ENCODE measurements around the gene ADAMTSL4. TPM values are rescaled to one million over a fixed set of nuclear protein-coding genes. Genes with fewer than 3 reads are reported as not detected.
"Not testable (repeated sequence)": the region's sequence is repeated elsewhere in the genome, so short reads cannot be mapped to it uniquely, and the experiment has no call there.

Gene ADAMTSL4
- total and polyA plus RNA-seq, 9 donors: 20.2 to 56.0 (median 43.5) TPM

DNA sequence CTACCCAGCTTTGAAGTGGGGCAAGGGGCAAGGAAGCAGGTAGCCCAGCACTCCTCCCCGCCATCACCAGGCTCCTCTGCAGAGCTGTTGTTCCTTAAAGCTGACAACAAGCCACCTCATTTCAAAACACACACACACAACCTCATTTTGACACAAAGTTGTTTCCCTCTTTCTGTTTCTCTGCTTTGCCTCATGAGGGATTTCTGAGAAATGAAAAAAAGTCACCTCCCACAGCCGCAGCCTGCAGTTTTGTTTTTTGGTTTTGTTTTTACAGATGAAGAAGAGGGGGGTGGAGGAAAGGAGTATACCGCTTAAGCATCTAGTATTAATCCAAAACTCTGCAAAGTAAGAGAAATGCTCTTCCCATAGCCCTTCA, 18.1 kb downstream of the ADAMTSL4 start:
- DNase-seq: peak; percentile 83
- Histone ChIP-seq H3K4me1 (ENCODE audit: control insufficient read depth, insufficient read depth, low read length) (peaks cover 85% of the 10 kb centered on the region), H3K4me3 (ENCODE audit: low read length) (peak overlapping the region; percentile 16), H3K27ac (ENCODE audit: low read length) (peak overlapping the region; percentile 97), H3K9me3 (replicated peaks; ENCODE audit: control insufficient read depth, low read depth, low read length) (no peaks in the 10 kb centered on the region), H3K27me3 (ENCODE audit: control insufficient read depth, insufficient read depth, low read length) (no peaks in the 10 kb centered on the region), H3K36me3 (ENCODE audit: control insufficient read depth, insufficient read depth, low read length) (peaks cover 23% of the 10 kb centered on the region)
- no CpG with 5 or more reads among the region's 3 CpGs for WGBS (ENCODE audit: insufficient coverage)

DNA sequence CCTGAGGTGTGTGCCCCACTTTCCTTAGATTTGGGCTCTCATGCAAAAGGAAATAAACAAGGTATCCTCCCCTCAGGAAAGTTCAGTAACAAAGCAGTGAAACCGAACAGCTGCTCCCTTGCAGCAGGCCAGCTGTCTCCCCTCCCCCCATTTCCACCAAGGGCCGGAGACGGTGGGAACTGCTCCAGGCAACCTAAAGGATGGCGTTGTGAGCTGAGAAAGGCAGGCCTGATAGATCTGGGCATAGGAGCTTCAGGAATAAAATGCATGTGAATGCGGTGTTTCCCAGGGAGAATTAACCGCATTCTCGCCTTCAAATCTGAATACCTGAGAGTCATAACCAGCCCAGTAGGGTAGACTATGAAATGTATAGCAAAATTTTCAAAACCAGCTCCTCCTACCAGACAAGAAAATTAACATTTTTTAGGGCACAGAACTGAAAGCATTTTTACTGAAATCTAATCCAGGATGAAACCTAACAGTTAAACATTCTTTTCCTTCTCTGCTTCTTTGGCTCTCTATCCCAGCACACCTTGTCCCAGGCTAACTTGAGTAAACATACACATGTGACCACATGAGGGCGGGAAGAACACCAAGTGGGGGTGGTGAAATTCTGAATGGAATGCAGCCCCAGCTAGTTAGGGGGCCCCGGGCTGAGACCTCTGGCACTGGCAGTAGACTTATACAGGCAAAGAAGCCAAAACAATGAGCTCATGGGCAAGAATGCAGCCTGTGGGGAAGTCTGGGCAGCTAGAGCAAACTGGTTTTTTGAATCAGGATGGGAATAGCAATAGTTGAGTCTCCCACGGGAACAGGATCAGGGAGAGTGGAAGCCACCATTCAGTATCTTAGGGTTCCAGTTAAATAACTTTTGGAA, 18.7 kb downstream of the ADAMTSL4 start:
- peaks cover 79% of the 10 kb centered on the region for H3K4me1 ChIP-seq (ENCODE audit: control insufficient read depth, insufficient read depth, low read length)
- WGBS (ENCODE audit: insufficient coverage): 8% methylated on average over 3 of the region's 10 CpGs
- DNase-seq: peak; percentile 94

DNA sequence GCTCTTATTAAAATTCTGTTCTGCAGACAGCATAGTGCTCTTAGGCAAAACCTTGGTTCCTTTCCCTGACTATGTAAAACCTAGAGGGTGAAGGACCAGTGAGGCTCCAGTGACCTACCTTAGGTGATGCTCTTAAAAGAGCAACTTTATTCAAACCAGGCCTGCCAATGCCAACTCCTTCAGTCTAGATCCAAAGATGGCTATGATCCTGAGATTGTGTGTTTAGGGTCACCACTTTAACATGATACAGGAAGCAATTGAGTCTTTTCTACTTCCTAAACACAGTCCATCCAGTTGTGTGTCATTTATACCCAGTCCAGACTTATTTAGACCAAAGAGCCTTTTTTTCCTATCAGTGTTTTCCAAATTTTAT, 19.4 kb downstream of the ADAMTSL4 start:
- peaks cover 33% of the 10 kb centered on the region for H3K36me3 ChIP-seq (ENCODE audit: control insufficient read depth, insufficient read depth, low read length)
- H3K27ac ChIP-seq (ENCODE audit: low read length): peak overlapping the region; percentile 97
- no peak overlapping the region for H3K4me3 ChIP-seq (ENCODE audit: low read length)
- no peaks in the 10 kb centered on the region for H3K27me3 ChIP-seq (ENCODE audit: control insufficient read depth, insufficient read depth, low read length)
- peaks cover 78% of the 10 kb centered on the region for H3K4me1 ChIP-seq (ENCODE audit: control insufficient read depth, insufficient read depth, low read length)
- H3K9me3 ChIP-seq (replicated peaks; ENCODE audit: control insufficient read depth, low read depth, low read length): no peaks in the 10 kb centered on the region
- DNase-seq: no peak

More for the DNA sequence above, 18.7 kb downstream of the ADAMTSL4 start:
- no peaks in the 10 kb centered on the region for H3K9me3 ChIP-seq (replicated peaks; ENCODE audit: control insufficient read depth, low read depth, low read length)
- H3K27me3 ChIP-seq (ENCODE audit: control insufficient read depth, insufficient read depth, low read length): no peaks in the 10 kb centered on the region
- H3K36me3 ChIP-seq (ENCODE audit: control insufficient read depth, insufficient read depth, low read length): peaks cover 28% of the 10 kb centered on the region
- H3K4me3 ChIP-seq (ENCODE audit: low read length): peak overlapping the region; percentile 16
- H3K27ac ChIP-seq (ENCODE audit: low read length): peak overlapping the region; percentile 97

DNA sequence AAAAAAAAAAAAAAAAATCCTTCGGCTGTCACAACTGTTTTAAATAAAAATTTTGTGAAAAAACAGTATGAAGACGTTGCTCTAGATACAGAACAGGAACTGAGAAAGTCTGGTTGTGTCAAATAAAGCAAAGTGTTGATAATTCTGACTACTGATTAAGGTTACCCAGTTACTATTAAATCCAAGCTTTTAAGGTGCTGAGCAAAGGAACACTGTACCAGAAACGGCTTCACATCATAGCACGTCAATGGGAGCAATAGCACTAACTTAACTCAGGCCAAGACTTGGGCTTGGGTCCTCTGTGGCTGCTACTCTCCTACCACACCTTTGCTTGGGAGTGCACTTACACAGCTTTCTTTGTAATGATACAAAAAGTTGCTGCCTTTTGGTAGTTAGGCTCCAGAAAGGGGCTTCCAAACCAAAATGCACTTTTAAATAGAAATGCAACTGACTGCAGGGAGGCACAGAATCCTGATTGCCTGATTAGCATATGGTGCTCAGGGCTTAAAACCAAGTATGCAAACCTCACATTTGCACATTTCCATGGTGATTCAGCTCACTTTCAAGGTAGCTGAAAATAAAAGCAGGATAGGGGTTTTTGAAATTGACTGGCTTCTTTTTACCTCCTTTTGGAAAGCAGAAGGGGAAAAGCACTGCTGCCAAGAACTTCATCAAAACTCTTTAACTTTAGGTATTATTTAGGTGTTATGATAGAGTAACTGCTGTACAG, 23.9 kb downstream of the ADAMTSL4 start:
- H3K4me1 ChIP-seq (ENCODE audit: control insufficient read depth, insufficient read depth, low read length): peaks cover 48% of the 10 kb centered on the region
- no peak for DNase-seq
- H3K36me3 ChIP-seq (ENCODE audit: control insufficient read depth, insufficient read depth, low read length): peaks cover 64% of the 10 kb centered on the region
- H3K27me3 ChIP-seq (ENCODE audit: control insufficient read depth, insufficient read depth, low read length): no peaks in the 10 kb centered on the region
- no peaks in the 10 kb centered on the region for H3K9me3 ChIP-seq (replicated peaks; ENCODE audit: control insufficient read depth, low read depth, low read length)
- H3K27ac ChIP-seq (ENCODE audit: low read length): peak overlapping the region; percentile 4
- H3K4me3 ChIP-seq (ENCODE audit: low read length): no peak overlapping the region
- 51% methylated on average over 2 of the region's 4 CpGs for WGBS (ENCODE audit: insufficient coverage)

DNA sequence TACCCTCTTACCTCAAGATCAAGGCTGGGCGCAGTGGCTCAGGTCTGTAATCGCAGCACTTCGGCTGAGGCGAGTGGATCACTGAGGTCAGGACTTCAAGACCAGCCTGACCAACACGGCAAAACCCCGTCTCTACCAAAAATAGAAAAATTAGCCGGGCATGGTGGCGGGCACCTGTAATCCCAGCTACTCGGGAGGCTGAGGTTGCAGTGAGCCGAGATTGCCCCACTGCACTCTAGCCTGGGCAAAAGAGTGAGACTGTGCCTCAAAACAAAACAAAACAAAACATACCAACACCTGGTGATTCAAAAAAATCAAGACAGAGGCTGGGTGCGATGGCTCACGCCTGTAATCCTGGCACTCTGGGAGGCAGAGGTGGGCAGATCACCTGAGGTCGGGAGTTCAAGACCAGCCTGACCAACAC, 24.5 kb downstream of the ADAMTSL4 start:
- WGBS (ENCODE audit: insufficient coverage): 85% methylated on average over 10 of the region's 13 CpGs
- H3K27ac ChIP-seq (ENCODE audit: low read length); DNase-seq; H3K27me3 ChIP-seq (ENCODE audit: control insufficient read depth, insufficient read depth, low read length); H3K4me3 ChIP-seq (ENCODE audit: low read length); H3K9me3 ChIP-seq (replicated peaks; ENCODE audit: control insufficient read depth, low read depth, low read length): not testable (repeated sequence)
- Histone ChIP-seq H3K36me3 (ENCODE audit: control insufficient read depth, insufficient read depth, low read length) (peaks cover 67% of the 10 kb centered on the region), H3K4me1 (ENCODE audit: control insufficient read depth, insufficient read depth, low read length) (peaks cover 42% of the 10 kb centered on the region)

DNA sequence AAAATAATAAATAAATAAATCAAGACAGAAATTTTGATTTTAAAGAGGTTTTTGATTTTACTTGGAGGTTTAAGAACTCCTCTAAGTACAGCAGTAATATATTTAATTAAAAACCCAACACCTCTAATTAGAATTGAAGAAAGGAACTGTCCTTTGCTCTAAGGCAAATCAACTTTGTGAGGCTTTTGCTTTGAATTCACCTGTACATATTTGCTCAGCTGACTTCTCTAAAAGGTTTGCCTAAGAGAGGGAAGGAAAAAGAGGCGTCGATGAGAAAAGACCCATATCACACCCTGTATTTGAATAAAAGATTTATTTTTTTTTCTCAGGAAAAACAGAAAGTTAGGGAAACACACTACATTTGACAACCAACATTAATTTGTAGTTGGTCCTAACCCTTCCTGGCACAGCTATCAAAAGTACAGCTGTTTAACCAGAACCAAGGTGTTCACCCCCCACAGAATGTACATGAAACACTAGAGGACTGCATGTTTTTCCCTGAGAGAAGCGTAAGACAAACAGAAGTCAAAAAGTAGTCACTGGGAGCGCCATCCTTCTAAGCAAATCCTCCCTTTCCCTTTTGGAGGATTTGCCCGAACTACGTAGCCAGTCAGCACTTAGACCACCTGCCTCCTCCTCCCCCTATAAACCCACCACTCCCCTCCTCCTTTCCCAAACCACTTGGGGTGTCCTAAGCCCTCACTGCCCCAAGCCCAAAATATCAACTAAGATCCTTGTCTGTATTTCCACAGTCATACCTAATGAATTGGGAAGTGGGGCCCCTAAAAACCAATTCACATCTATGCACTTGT, 25.3 kb downstream of the ADAMTSL4 start:
- Histone ChIP-seq H3K27me3 (ENCODE audit: control insufficient read depth, insufficient read depth, low read length) (no peaks in the 10 kb centered on the region), H3K4me3 (ENCODE audit: low read length) (peak overlapping the region; percentile 98), H3K4me1 (ENCODE audit: control insufficient read depth, insufficient read depth, low read length) (peaks cover 34% of the 10 kb centered on the region), H3K27ac (ENCODE audit: low read length) (peak overlapping the region; percentile 100), H3K9me3 (replicated peaks; ENCODE audit: control insufficient read depth, low read depth, low read length) (no peaks in the 10 kb centered on the region), H3K36me3 (ENCODE audit: control insufficient read depth, insufficient read depth, low read length) (peaks cover 67% of the 10 kb centered on the region)
- WGBS (ENCODE audit: insufficient coverage): 67% methylated on average over 4 of the region's 6 CpGs
- DNase-seq: no peak

DNA sequence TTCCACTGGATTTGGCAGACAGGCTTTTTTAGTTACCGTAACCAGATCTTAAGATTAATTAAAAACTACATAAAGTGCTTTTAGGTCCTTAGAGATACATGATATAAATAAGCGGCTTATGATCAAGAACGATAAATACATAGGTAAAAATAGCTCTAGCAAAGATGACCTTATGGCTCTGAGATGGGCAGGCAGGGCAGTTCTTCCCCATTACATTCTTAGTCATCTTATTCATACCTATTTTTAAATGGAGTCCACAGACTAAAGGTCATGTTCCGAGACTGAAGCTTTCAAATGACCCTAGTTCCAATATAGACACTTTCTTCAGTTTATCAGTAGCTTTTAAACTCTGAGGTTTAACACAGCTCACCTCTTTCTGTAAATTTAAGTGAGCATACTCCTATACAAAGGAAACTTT, 25.9 kb downstream of the ADAMTSL4 start:
- WGBS (ENCODE audit: insufficient coverage): 41% methylated on average over 2 of the region's 4 CpGs
- Histone ChIP-seq H3K9me3 (replicated peaks; ENCODE audit: control insufficient read depth, low read depth, low read length) (no peaks in the 10 kb centered on the region), H3K27me3 (ENCODE audit: control insufficient read depth, insufficient read depth, low read length) (no peaks in the 10 kb centered on the region), H3K36me3 (ENCODE audit: control insufficient read depth, insufficient read depth, low read length) (peaks cover 63% of the 10 kb centered on the region), H3K4me3 (ENCODE audit: low read length) (peak overlapping the region; percentile 98), H3K4me1 (ENCODE audit: control insufficient read depth, insufficient read depth, low read length) (peaks cover 31% of the 10 kb centered on the region), H3K27ac (ENCODE audit: low read length) (peak overlapping the region; percentile 100)
- DNase-seq: peak; percentile 38

DNA sequence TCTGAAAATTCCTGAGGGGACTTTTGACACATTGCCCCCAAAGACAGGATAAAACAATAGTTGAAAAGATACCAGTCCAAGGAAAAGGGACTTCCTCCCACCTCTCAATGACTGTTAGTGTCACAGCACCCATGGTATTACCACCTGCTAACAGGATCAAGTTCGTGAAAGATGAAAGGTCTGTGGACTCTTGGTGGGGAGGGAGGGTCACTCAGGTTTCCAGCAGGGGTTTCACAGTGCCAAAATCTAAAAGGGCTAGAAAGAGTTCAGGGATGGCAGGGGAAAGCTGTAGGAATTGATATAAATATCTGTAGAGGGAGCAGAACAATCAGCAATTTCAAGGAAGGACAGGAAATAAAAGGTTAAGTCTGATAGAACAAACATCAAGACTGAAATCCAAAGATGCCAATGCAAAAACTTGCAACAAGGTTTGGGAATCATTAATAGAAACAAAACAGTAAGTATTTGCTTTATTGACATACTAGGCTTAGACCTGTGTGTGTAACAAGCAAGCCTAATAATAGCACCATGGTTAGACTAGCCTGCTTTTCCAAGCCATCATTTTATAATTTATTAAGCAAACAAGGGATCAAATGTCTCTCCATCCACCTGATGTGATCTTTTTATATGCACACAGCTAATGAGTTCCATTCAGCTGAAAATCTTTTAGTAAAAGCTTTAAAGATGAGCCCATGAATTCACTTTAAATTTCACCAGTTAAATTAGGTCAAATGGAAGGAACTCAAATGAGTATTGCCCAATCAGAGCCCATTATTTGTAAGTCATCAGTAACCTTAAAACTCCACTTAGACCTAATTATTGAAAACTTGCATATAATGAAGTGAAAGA, 26.5 kb downstream of the ADAMTSL4 start:
- peaks cover 61% of the 10 kb centered on the region for H3K36me3 ChIP-seq (ENCODE audit: control insufficient read depth, insufficient read depth, low read length)
- no peaks in the 10 kb centered on the region for H3K27me3 ChIP-seq (ENCODE audit: control insufficient read depth, insufficient read depth, low read length)
- peak overlapping the region; percentile 98 for H3K4me3 ChIP-seq (ENCODE audit: low read length)
- 17% methylated on average over 1 of the region's 1 CpG for WGBS (ENCODE audit: insufficient coverage)
- no peaks in the 10 kb centered on the region for H3K9me3 ChIP-seq (replicated peaks; ENCODE audit: control insufficient read depth, low read depth, low read length)
- peaks cover 32% of the 10 kb centered on the region for H3K4me1 ChIP-seq (ENCODE audit: control insufficient read depth, insufficient read depth, low read length)
- DNase-seq: peak; percentile 43
- peak overlapping the region; percentile 100 for H3K27ac ChIP-seq (ENCODE audit: low read length)

DNA sequence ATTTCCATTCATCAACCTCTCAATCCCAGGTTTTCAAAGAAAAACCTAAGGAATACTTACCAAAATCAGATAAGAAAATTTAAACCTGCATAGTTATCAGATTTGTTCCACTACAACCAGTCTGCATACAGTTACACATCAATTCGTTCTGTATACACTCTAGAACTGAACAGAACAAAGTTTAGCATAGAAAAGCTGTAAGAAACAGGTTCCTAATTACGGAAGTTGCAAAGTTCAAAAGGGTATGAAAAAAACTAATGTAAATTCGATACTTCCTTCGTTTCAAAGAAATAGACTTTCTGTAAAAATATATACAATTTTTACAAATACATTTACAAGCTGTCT, 27.1 kb downstream of the ADAMTSL4 start:
- Histone ChIP-seq H3K4me3 (ENCODE audit: low read length) (peak overlapping the region; percentile 98), H3K27ac (ENCODE audit: low read length) (peak overlapping the region; percentile 100), H3K9me3 (replicated peaks; ENCODE audit: control insufficient read depth, low read depth, low read length) (no peaks in the 10 kb centered on the region), H3K27me3 (ENCODE audit: control insufficient read depth, insufficient read depth, low read length) (no peaks in the 10 kb centered on the region), H3K4me1 (ENCODE audit: control insufficient read depth, insufficient read depth, low read length) (peaks cover 28% of the 10 kb centered on the region), H3K36me3 (ENCODE audit: control insufficient read depth, insufficient read depth, low read length) (peaks cover 55% of the 10 kb centered on the region)
- WGBS (ENCODE audit: insufficient coverage): no CpG with 5 or more reads among the region's 4 CpGs
- no peak for DNase-seq
